DMS 273 treated with DMSO at 0.1 percent for 48 hours (cell line): ENCODE results near the gene NSUN7.

Experiments used
- DNase-seq: peaks from one replicate; lab custom pipeline; 2025; lab: John Stamatoyannopoulos, UW

NSUN7 gene

DNA sequence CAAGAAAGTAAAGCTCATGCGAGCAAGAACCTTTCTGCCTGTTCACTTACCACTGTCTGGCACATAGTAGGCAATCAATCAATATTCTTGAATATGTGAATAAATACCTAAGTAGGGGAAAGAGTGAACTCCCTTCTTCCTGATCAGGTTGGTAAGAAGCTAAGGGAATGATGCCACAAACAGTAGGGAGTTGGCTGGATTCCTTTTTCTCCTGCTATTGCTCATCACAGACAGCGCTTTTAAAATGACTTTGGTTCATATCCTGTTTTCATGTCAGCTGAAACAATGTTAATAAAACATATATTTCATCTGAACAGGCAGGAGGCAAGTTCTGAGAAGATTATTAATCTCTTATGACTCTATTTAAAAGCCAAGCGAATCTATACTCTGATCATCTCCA, 99.2 kb downstream of the NSUN7 start:
- DNase-seq = no peak

- no peak for DNase-seq
Observed at GRCh38 chr4:40850496-40850895, 100.7 kb downstream of the NSUN7 start.

- no peak for DNase-seq
Observed at GRCh38 chr4:40856277-40856839, 106.6 kb downstream of the NSUN7 start.

DNA sequence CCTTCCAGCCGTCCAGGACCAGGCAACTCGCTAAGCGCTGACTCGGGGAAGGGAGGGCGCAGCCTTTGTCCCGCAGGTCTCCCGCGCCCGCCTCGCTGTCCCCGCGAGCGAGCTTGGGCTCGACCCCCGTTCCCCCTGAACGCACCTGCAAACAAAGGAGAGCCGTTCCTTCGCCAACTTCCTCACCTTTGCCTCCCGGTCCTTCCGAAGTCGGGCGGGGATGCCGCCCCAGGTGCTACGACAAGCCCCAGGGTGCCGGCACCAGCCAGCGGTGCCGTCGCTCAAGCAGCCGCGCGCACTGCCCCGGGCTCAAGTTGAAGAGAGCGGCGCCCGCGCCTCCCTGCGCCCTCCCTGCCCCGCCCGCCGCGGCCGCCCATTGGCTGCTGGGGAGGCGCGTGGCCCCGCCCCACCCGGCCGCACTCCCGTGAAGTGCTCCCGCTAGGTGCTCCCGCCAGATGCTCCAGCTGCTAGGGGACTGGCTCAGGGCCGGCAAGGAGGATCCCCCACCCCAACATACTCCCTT, 107.1 kb downstream of the NSUN7 start:
- DNase-seq = no peak

- DNase-seq = no peak
Observed at GRCh38 chr4:40857956-40858355, 108.2 kb downstream of the NSUN7 start.

DNA sequence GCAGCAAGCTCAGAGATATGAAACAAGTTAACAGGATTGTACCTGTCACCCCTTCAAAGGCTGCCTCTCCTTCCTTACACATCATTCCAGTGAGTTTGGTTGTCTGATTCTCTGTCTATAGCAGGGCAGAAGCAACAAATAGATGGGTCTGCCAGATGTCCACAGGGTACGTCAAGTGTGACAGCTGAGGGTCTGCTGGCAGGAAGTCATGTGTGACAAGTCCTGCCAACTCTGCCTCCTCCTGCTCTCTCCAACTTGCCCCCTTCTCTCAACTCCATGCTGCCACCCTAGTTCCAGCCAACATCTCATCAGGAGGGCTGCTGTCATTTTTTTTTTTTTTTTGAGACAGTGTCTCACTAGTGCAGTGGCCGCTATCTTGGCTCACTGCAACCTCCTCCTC, 109.2 kb downstream of the NSUN7 start:
- no peak for DNase-seq
